CD4-positive, alpha-beta T cell treated with Interleukin-17A for 4 hours (primary cell): ENCODE results near the gene ZNF280D.

ENCODE experiments used
- DNase-seq: peaks from one replicate; pipeline ENCODE4 v3.0.0-alpha.2; 2020; ENCODE audit warnings: mixed read lengths

The ZNF280D gene

GRCh38 chr15:56628893-56629532, 104.3 kb downstream of the ZNF280D start:
- DNase-seq = no peak

GRCh38 chr15:56619887-56620286, 113.4 kb downstream of the ZNF280D start:
- DNase-seq = no peak

DNA sequence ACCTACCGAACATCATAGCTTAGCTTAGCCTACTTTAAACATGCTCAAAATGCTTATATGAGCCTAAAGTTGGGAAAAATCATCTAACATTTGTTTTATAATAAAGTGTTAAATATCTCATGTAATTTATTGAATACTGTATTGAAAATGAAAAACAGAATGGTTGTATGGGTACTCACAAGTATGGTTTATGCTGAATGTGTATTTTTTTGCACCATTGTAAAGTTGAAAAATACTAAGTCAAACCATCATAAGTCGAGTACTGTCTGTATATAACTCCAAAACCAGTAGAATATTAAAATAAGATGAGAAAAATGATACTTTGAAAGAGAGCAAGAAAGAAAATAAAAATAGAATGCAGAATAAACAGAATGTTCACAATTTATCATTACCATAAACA, 115.7 kb downstream of the ZNF280D start:
- no peak for DNase-seq

DNA sequence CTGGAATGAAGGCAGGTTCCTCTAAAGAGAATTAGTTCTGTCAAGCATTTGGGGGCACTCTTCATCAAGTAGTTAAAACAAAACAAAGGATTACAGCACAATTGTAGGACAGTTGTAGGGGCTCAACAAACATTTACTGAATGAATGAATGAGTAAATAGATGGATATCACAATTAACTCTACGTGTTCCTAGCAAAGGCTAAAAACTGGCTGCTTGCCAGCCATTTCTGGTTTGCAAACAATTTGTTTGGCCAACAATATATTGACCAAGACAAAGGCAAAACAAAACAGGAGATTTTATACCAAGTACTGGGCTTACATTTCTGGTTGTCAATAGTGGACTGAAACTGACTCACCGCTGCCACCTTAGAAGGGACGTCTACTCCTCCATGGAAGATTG, 116.8 kb downstream of the ZNF280D start:
- no peak for DNase-seq

DNA sequence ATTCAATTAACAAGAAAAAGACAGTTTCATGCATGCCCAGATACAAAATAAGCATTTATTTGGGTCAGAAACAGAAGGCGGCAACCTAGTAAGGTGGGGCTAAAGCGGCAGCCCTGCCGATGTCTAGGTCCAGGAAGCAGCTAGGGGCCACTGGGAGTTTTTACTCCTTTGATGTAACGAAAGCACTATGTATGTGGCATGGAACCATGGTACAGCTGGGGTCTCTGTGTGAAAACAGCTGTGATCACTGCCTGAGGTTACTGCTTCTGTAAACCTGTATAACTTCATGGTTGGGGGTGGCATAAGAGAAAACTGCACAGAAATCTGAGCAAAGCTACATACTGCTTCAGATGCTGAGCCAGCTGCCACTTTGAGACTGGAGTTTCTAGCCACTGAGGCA, 119.5 kb downstream of the ZNF280D start:
- DNase-seq = no peak

GRCh38 chr15:56608993-56609392, 124.3 kb downstream of the ZNF280D start:
- no peak for DNase-seq

DNA sequence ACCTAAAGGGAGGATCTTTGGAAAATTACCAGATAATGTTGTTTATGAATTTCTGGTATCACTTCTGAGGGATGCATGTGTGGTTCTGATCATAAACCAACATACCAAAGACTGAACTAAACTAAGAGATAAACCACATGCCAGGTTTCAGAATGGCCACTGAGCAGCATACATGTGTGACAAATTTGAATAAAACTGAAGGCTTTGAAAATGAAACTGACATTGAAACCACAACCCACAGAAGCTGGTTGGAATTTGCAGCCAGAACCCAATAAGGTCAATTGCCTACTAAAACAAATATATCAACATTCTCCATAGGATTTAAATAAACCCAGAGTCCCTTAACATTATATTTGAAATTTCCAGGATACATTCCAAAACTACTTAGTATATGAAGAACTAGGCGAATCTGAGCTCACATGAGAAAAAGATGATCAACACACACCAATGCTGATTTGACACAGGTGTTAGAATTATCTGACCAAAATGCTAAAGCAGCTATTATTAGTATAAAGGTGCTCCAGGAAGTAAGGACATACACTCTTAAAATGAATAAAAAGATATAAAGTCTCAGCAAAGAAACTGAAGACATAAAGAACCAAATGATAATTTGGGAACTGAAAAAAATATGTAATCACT, 125.0 kb downstream of the ZNF280D start:
- no peak for DNase-seq

GRCh38 chr15:56602253-56602652, 131.1 kb downstream of the ZNF280D start:
- no peak for DNase-seq

DNA sequence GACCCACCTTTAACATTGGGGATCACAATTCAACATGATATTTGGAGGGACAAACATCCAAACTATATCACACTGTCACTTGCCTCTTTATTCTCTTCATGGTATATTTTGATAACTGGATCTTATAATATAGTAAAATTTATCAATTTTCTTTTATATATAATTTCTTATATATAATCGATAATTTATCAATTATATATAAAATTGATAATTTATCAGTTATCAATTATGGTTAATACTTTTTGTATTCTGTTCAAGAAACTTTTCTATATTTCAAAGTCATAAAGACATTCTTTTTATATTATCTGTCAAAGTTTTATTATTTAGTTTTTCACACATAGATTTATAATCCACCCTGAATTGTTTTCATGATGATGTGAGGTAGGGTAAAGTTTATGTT, 132.9 kb downstream of the ZNF280D start:
- no peak for DNase-seq

GRCh38 chr15:56598991-56599390, 134.3 kb downstream of the ZNF280D start:
- DNase-seq = no peak

DNA sequence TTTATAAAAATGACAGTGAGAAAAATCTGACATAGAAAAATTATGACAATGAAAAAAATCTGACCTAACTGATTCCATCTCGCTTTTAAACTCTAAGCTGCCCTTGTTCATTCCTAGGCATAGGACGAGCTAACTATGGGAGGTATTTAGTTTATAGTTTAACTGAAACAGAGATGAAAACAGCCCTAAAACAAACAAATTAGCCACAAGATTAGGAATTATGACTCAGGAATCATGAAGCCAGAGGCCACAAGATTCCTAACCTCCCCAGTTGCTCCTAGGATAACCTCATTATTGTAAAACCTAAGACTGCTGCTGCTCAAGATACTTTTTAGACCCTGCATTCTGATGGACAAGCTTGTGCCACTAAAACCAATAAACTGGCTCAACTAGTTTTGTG, 145.6 kb downstream of the ZNF280D start:
- DNase-seq = no peak

DNA sequence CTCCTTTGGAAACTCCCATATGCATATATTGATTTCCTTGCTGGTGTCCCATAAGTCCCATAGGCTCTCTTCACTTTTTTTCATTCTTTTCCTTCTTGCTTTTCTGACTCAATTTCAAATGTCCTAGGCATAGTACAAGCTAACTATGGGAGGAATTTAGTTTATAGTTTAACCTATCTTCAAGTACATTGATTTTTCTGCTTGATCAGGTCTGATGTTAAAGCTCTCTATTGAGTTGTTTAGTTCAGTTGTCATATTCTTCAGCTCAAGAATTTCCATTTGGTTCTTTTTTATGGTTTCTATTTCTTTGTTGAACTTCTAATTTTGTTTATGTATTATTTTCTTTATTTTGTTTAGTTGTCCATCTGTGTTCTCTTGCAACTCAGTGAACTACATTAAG, 147.1 kb downstream of the ZNF280D start:
- DNase-seq = no peak

- DNase-seq = no peak
Observed at GRCh38 chr15:56582785-56583184, 150.5 kb downstream of the ZNF280D start.
